ENCODE data around the gene HINT3.
"Not testable (repeated sequence)": the region's sequence is repeated elsewhere in the genome, so short reads cannot be mapped to it uniquely, and the experiment has no call there.

HINT3 gene

DNA sequence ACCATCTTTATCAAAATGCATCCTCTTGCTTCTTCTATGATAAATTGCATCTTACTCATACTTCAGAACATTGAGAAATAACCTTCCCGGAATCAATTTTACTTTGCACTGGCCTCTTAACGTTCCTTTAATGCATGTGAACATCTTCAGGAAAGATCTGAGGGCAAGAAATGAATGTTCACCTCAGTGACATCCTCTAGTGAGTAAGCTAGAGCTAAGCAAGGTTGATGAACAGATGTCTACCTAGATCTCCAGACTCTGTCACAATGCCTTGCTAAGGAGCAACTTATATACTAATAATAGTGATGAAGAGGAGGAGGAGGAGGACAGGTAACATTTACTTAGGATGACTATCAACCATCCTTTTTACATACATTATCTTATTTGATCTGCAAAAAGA lies 16.8 kb upstream of the HINT3 start:
- no peak for DNase-seq (ENCODE audit: low read depth, low spot score)

DNA sequence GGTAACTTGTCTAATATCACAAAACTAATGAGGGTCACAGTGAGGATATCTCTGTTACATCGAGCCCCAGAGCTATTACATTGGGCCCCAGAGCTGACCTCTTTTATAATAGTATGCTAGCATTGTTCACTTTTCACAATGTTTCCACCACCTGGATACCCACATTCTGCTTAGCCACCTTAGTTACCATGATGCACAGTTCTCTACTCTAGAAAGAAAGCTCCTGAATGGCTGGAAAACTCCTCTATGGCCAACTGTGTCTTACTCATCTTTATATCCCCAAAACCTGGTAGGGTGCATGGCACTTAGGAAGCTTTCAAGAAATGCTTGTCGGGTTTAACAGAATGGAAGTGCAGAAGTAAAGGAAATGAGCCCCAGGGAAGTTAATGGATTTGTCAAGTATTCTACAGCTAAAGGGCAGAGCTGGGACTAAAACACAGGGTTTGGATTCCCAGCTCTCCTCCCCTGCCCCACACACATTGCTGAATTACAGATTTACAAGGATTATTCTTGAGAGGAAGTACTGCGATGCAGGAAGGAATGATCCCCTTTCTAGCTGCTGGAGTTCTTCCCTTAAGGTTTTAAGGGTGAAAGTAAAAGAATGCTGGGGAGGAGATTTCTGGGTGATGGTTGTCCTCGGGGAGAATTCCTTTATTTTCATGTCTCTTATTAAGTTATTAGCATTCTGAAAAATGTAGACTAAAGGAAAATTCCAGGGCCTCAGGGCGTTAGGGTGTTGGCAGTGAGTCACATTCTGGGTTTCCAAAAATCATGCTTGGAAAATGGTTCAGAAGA lies 16.1 kb upstream of the HINT3 start:
- no peak for DNase-seq (ENCODE audit: low read depth, low spot score)

DNA sequence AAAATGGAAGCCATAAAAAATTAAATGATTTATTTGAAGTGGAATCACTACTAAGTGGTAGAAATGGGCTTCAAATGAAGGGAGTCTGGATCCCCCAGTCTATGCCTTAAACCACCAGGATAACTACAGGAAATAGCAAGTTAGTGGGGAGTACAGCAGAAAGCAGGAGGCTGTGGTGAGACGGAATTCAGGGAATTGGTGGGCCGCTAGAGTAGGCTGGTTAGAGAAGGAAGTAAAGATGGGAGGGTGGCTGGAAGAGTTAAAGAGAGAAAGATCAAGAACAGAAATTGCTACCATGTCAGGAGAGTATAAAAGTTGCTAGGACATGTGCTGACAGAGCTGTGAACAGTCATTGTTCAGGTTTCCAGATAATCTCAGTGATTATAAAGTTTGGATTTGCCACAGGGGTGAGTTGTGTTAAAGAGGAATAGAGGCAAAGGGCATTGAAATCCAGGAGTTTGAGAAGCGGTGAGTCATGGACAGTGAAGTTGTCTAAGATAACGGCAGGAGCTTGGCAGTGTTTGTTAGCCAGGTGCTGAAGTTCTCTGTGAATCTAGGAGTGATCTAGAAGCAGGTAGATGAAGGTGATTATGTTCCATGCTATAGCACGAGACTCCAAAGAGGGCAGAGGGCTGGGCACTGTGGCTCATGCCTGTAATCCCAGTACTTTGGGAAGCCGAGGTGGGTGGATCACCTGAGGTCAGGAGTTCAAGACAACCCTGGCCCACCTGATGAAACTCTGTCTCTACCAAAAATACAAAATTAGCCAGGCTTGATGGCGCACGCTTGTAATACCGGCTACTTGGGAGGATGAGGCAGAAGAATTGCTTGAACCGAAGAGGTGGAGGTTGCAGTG lies 13.7 kb upstream of the HINT3 start:
- DNase-seq (ENCODE audit: low read depth, low spot score) = no peak

DNA sequence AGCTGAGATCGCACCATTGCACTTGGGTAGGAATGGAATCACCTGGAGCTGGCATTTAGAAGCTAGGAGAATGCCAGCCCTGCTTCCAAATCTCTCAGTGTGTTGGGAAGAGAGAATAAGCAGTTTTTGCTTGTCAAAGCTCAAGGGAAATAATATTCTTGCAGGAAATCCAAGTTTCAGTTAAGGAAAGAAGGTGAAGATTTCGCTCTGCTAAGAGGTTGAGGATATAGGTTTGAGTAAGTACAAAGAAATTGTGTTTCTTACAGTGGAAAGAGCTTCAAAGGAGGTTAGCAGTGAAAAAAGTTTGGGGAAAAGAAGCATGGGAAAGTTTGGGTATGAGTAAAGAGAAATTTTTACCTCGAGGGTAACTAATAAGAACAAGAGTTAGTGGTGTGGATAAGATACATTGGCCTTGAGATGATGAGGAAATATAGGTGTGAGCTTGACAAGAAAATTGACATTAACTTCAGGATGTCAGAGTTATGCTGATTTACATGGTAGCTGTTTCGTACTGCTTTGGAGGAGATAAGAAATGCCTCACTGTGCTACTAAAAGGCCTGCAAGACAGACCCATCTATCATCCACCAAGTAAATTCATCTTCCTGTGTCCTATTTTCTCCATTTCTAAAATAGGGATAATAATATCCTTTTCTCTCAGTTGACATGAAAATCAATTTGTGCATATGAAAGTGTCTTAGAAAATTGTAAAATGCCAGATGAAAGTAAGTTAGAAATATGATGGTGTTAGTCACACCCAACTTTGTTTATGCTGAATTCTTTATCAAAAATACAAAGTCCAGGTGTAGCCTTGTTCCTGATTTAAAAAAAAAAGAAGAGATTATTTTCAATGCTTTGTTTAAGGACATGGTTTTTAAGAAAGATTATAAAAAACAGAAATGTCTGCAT lies 12.8 kb upstream of the HINT3 start:
- no peak for DNase-seq (ENCODE audit: low read depth, low spot score)

DNA sequence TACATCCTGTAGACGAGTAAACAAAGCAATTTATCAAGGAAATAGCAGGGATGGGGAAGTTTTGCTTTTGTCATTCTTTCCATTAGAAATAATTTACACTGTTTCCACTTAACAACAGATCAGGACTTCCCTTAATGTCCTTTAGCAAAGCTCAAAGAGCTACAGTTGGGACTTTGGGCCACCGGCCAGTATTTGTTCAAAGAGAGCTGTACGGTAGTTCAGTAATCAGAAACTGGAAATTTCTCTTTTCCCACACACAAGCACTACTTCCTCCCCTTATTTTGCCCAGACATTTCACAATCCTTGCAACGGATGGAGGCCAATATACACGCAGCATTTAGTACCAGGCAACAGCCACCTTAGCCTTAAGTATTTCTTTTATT lies 12.1 kb upstream of the HINT3 start:
- DNase-seq (ENCODE audit: low read depth, low spot score) = no peak

DNA sequence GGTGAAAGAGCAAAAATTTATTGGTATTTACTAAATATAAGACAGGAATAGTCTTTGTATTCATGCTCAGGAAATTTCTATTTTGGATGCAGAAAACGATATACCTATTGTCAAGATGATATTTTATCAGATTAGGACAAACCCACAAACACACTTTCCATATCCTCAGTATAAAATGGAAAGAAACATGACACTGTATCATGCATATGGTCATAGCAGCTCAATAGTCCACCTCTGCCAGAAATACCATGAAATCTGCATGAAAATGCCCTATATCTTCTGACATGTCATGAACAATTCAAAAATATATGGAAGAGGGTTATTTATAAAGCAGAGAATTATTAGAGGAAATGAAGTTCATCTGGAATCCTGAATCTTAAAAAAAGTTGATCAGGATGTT lies 11.7 kb upstream of the HINT3 start:
- DNase-seq (ENCODE audit: low read depth, low spot score) = no peak

DNA sequence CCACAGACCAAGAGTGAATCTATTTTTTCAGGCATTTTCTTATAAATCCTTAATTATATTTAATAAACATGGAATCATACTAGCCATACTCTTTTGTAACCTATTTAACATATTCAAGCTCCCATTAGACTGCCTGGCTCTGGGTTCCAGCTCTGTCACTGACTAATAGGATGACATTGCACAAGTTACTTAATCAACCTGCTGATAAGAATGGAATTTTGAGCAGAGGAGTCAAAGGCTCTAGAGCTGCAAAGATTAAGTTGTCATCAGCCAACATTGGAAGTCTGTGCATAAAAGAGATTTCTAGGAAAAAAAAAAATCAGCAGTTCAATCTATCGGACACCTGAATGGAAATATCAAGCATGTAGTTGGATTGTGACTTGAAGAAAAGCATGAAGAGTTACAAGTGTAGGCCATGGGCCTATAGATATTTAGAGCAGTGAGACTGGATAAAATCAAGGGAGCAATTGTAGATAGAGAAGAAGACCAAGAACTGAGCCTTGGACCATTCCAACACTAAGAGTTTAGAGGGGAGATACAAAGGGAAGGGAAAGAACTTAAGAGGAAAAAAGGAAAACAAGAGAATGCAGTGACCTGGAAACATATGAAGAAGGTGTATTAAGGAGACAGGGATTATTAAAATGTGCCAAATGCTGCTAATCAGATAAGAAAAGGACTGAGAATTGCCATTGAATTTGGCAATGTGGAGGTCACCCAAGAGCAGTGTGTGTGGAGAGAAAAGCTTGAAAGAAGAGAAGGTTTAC lies 11.0 kb upstream of the HINT3 start:
- DNase-seq (ENCODE audit: low read depth, low spot score) = no peak

DNA sequence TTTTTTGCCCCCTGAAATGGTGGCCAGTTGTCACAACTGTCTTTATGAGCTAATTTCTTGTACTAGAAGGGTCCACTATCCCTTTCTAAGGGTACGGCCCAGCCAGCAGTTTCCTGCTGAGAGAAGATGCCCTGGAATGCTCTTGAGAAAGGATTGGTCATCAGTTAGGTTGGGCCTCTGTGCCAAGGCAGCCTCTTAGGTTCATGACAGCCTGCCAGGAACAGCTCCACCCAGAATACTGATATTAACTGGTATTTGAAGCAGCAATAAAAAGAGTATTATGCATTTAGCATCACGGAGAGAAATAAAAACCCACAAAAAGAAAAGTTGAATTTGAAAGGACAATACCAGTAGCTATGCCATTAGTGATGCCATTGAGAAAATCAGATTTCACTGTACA lies 9.0 kb upstream of the HINT3 start:
- no peak for DNase-seq (ENCODE audit: low read depth, low spot score)

DNA sequence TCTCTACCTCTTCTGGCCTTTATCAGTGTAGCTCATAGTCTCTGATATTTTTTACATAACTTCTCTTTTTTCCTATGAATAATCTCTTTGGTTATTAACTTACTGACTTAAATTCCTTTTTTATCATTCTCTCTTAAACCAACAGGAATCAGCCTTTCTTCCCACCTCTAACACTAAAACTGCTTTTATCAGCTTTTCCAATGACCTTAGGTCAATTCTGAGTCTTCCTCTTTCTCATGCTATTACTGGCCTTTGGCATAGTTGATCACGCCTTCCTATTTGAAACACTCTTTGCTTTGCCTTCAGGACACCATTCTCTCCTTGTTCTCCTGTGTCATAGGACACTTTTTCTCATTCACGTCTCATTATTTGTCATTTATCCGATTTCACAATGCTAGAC lies 8.1 kb upstream of the HINT3 start:
- no peak for DNase-seq (ENCODE audit: low read depth, low spot score)

DNA sequence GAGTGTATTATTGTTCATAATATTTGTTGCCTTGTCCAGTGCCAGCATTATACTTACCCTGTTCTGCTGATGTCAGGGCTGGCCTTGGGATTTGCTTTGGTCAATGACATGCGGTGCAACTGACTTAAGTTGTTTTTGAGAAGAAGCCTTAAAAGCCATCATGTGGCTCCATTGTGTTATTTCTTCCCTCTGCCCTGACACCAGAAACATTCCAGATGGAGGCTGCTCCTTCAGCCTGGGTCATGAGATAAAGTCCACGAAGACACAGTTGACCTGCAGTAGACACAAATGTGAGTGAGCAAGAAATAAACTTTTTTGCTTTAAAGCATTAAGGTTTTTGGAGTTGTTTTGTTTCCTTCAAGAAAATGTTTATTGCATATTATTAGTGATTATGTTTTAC lies 7.5 kb upstream of the HINT3 start:
- DNase-seq (ENCODE audit: low read depth, low spot score) = no peak

DNA sequence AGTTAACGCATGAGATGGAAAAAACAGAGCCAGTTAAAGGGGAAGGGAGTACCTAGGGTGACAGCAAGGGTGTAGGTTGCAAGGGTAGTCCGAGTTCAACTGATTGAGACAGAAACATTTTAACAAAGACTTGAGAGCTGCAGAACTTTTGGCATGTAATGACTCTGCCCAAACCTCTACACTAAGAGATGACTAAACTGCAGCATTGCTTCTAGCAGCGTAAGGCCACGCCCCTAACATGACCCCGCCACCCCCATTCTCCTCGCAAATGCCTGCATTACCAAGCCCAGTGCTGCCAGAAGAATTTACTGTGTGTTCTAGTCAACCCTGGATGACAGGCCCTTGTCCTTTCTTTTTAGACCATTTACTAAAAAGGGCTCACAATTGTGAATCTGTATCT lies 6.3 kb upstream of the HINT3 start:
- DNase-seq (ENCODE audit: low read depth, low spot score) = no peak

DNA sequence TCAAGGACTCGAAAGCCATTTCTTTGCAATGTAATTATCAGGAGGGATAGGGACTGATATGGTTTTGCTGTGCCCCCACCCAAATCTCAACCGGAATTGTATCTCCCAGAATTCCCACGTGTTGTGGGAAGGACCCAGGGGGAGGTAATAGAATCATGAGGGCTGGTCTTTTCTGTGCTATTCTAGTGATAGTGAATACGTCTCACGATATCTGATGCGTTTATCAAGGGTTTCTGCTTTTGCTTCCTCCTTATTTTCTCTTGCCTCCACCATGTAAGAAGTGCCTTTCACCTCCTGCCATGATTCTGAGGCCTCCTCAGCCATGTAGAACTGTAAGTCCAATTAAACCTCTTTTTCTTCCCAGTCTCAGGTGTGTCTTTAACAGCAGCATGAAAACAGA lies 5.9 kb upstream of the HINT3 start:
- DNase-seq (ENCODE audit: low read depth, low spot score) = not testable (repeated sequence)

DNA sequence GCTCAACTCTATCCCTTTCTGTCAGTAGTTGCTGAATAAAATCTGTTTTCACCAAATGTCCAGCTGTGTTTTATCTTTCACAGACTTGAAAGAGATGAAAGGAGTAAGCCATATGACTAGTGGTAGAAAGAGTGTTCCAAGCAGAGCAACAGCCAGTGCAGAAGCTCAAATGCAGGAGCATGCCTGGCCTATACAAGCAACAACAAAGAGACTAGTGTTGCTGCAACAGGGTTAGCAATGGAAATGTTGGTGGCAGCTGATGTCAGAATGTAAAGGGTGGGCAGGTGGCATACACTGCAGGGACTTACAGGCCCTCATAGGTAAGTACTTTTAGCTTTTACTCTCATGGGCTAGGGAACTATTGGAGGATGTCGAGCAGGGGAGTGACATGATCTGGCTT lies 5.2 kb upstream of the HINT3 start:
- DNase-seq (ENCODE audit: low read depth, low spot score) = no peak

DNA sequence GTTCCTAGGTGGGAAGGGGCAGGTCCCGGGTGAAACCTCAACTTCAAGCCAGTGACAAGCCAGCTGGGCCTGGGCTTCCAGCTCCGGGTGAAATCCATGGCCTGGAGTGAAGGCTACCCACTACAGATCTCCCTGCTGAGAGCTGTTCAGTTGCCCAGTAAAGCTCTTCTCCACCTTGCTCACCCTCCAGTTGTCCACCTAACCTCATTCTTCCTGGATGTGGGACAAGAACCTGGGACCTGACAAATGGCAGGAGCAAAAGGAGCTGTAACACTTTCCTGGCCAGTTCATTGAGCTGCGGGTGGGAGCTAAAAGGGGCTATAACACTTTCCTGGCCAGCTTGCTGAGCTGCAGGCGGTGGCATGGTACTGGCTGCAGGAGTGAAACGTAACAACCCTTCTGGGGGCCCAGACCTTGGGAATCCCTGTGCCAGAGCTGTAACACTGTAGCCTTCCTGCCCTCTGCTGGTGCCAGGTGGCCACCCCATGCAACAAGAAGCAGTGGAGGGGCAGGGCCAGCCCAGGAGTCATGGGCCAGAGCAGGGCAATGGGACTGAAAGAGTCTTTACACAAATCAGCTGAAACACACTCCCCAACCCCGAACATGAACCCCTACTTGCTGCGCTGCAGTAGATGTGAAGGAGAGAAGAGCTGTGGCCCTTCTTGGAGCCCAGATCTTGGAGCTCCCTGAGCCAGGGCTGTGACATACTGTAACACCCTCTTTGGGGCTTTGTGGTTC lies 3.6 kb upstream of the HINT3 start:
- no peak for DNase-seq (ENCODE audit: low read depth, low spot score)

DNA sequence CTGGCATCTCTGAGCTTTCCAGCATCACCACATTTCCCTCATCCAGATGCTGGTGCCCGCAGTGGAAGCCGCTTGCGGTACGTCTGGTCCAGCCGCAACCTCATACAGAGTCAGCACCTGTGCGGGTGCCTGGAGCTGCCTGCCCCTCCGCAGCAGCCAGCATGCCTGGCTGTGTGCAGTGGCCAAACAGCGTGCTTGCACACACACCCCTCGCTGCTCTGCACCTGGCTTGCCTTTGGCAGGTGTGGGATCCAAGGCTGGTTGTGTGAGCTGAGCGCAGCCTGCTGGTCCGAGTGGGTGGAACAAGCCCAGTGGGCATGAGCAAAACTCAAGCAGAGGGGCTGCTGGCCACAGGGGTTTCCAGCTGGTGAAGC lies 3.1 kb upstream of the HINT3 start:
- DNase-seq (ENCODE audit: low read depth, low spot score) = no peak

DNA sequence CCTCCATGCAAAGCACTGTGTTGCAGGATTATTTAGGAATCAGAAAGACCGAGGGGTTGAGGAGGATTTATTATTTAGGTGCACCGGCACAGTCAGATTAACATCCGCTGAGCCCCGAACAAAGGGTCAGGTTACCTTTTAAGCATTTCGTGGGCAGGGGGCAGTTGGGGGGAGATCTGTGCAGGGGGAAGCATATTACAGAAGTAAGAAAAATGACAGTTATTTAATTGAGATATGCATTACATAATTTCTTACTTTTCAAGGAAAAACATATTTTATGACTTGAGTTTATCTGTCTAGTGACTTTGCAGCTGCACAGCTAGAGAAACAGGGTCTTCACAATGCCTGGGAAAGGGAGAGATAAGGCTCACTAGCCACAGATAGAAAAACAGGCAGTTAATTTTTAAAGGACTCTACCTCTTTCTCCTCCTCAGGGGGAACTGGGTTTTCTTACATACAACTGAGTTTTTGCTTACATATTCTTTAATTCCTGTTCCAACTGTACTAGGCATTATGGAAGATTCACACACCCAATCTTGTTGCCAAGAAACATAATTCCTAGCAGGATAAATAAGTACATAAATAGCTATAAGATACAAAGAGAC lies 1.7 kb upstream of the HINT3 start:
- DNase-seq (ENCODE audit: low read depth, low spot score) = no peak

DNA sequence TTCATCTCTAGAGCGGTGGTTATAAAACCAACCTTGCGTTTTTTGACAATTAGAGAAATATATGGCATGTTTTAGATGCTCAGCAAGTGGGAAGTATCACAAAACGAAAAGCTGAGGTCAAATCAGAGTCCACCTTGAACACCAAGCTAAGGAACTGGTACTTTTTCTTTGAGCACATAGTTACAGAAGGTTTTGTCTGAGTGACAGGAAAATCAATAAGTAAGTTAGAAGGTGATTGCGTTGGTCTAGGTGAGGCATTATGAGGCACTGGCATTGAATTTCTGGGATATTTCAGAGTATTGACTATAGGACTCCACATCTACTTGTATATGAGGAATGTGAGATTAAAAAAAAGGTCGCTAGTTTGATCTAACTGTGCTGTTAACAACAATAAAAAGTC lies 597 bp upstream of the HINT3 start:
- DNase-seq (ENCODE audit: low read depth, low spot score) = no peak

DNA sequence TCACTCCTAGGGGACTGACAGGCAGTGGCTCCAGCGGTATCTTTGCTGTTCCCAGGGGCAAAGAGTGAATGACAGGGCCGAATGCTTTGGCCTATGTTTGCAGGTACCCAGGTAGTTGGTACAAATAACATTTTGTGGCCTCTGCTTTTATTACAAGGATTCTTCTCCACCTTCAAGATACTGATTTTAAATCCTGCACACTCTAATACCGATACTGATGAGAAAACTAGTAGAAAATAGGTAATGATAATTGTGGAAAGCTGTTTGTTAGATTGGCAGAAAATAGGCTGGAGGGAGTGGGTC lies 772 bp downstream of the HINT3 start:
- DNase-seq (ENCODE audit: low read depth, low spot score) = no peak

DNA sequence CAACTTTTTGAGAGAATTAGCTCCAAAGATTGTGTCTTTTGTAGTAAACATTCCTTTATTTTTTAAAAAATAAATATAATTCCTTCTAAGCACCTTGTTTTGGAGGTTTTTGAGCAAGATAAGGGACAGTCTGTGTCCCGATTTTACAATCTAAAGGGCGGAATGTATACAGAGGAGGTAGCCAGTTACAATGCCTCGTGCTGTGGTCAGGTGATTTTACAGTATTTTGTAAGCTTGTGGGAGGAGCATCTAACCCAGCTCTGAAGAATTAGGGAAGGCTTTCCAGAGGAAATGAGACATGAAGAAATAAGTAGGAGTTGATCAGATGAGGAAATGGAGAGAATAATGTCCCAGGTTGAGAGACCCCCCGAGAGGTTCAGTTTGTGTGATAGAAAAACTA lies 1.3 kb downstream of the HINT3 start:
- DNase-seq (ENCODE audit: low read depth, low spot score) = no peak

DNA sequence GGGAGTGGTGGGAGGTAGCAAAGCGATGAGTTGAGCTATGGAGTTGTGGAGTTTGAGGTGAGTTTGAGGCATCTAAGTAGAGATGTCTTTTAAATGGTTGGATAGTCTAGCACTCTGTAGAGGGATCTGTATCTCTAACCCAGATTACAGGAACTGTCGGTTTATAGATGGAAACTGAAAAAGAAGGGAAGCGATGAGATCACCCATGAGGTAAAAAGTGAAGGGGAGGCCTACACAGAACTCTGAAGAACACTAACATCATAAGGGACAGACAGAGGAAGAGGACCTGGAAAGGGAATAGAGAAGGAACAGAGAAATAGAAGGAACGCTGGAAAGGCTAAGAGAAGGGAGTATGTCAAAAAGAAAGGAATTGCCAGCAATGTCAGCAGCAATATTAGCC lies 2.5 kb downstream of the HINT3 start:
- no peak for DNase-seq (ENCODE audit: low read depth, low spot score)

DNA sequence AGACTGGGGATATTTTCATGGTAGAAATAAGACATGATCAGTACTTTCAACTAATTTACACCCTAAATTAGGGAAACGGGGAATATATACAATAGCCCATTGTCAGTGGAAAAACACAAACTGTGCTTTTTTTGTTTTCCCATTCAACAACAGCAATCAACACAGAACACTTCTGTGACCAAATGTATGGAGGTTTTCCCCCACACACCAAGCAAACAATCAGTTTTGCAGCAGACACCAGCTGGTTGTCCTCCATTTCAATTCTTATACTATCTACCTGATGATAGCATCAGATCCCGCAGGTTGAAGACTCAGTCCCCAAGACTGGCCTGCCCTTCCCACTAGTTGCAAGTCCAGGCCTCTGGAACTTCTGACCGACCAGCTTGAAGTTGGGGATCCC lies 4.5 kb downstream of the HINT3 start:
- no peak for DNase-seq (ENCODE audit: low read depth, low spot score)
